HepG2 (cell line): ENCODE results near the gene CHD9. TPM values are rescaled to one million over a fixed set of nuclear protein-coding genes. Genes with fewer than 3 reads are reported as not detected.

ENCODE experiments used
- CERS6 ChIP-seq: sonication (generic); formaldehyde crosslinking; IDR thresholded peaks from 2 replicates; pipeline ENCODE4 v1.5.0; 2020; ENCODE audit warnings: missing genetic modification reagents
- DR1 ChIP-seq: sonication (generic); formaldehyde crosslinking; IDR thresholded peaks from 2 replicates; pipeline ENCODE4 v1.8.0; 2021; ENCODE audit warnings: mild to moderate bottlenecking, missing genetic modification reagents, inconsistent platforms
- ESRRA ChIP-seq: sonication (generic); formaldehyde crosslinking; IDR thresholded peaks from 2 replicates; pipeline ENCODE4 v1.5.1; 2020; ENCODE audit warnings: mild to moderate bottlenecking, low read depth, missing genetic modification reagents
- IRF1 ChIP-seq: sonication (generic); formaldehyde crosslinking; IDR thresholded peaks from 2 replicates; pipeline ENCODE4 v1.4.0; 2020; ENCODE audit warnings: low read depth, mild to moderate bottlenecking, missing genetic modification reagents
- KAT2B ChIP-seq: fragments of 150-350 bp; IDR thresholded peaks from 2 replicates; pipeline ENCODE4 v1.6.1; 2014; ENCODE audit warnings: low read depth, low read length, borderline replicate concordance
- MBNL3 ChIP-seq: fragments of 250-450 bp; sonication (Bioruptor Pico); conservative IDR thresholded peaks from 2 replicates; pipeline ENCODE4 v1.8.0; 2022; ENCODE audit warnings: mild to moderate bottlenecking, inconsistent platforms
- PBX3 ChIP-seq: sonication (generic); formaldehyde crosslinking; IDR thresholded peaks from 2 replicates; pipeline ENCODE4 v1.8.1; 2023; ENCODE audit warnings: missing genetic modification reagents, inconsistent platforms, borderline replicate concordance
- POGK ChIP-seq: sonication (generic); formaldehyde crosslinking; conservative IDR thresholded peaks from 2 replicates; pipeline ENCODE4 v1.8.0; 2022; ENCODE audit warnings: mild to moderate bottlenecking, moderate library complexity, missing genetic modification reagents
- RXRB ChIP-seq: IDR thresholded peaks from 2 replicates; pipeline ENCODE4 v1.6.1; 2016; ENCODE audit warnings: borderline replicate concordance, missing genetic modification reagents, missing compliant biosample characterization
- SETDB1 ChIP-seq: sonication (generic); formaldehyde crosslinking; IDR thresholded peaks from 2 replicates; pipeline ENCODE4 v1.5.1; 2020; ENCODE audit warnings: missing genetic modification reagents, mild to moderate bottlenecking, borderline replicate concordance
- TFAP4 ChIP-seq: sonication (generic); IDR thresholded peaks from 2 replicates; pipeline ENCODE4 v1.6.1; 2016; ENCODE audit warnings: low read depth, borderline replicate concordance
- THYN1 ChIP-seq: sonication (generic); formaldehyde crosslinking; IDR thresholded peaks from 2 replicates; pipeline ENCODE4 v1.8.1; 2023; ENCODE audit warnings: low read depth, mild to moderate bottlenecking, moderate library complexity, missing genetic modification reagents, borderline replicate concordance
- TSC22D2 ChIP-seq: sonication (generic); formaldehyde crosslinking; IDR thresholded peaks from 2 replicates; pipeline ENCODE4 v1.5.1; 2020; ENCODE audit warnings: missing genetic modification reagents, mild to moderate bottlenecking, borderline replicate concordance
- ZBTB49 ChIP-seq: sonication (generic); formaldehyde crosslinking; IDR thresholded peaks from 2 replicates; pipeline ENCODE4 v1.4.0; 2020; ENCODE audit warnings: missing genetic modification reagents, borderline replicate concordance
- ZNF20 ChIP-seq: sonication (generic); formaldehyde crosslinking; IDR thresholded peaks from 2 replicates; pipeline ENCODE4 v1.4.0; 2020; ENCODE audit warnings: mild to moderate bottlenecking, moderate library complexity, missing genetic modification reagents
- ZNF343 ChIP-seq: sonication (generic); formaldehyde crosslinking; IDR thresholded peaks from 2 replicates; pipeline ENCODE4 v1.4.0; 2020; ENCODE audit warnings: mild to moderate bottlenecking, missing genetic modification reagents
- ZNF543 ChIP-seq: sonication (generic); formaldehyde crosslinking; IDR thresholded peaks from 2 replicates; pipeline ENCODE4 v1.4.0; 2020; ENCODE audit warnings: mild to moderate bottlenecking, missing genetic modification reagents
- ZNF674 ChIP-seq: sonication (generic); formaldehyde crosslinking; IDR thresholded peaks from 2 replicates; pipeline ENCODE4 v1.5.0; 2020; ENCODE audit warnings: low read depth, mild to moderate bottlenecking, missing genetic modification reagents
- ZNF784 ChIP-seq: sonication (generic); formaldehyde crosslinking; IDR thresholded peaks from 2 replicates; pipeline ENCODE4 v1.5.1; 2020; ENCODE audit warnings: missing genetic modification reagents, mild to moderate bottlenecking, borderline replicate concordance
- polyA plus RNA-seq, 8 experiments: library from polyadenylated mRNA; depleted of rRNA in 3 of 8; stranded (reverse) in 7 of 8; unstranded in 1 of 8; fragments of >200 nt; fragmentation: Illumina TruSeq in 4 of 8; extraction: Trizol in 4 of 8; gene quantifications; 2 replicates each; pipeline versions ENCODE4 v1.2.1 to v1.2.3, GENCODE V29; 2011 to 2016; ENCODE audit warnings: low read depth in 4 of 8, missing spikeins in 1 of 8, mixed read lengths in 1 of 8; ENCODE audit not compliant: insufficient read depth in 1 of 8
- total RNA-seq, 5 experiments: library from RNA; depleted of rRNA; stranded (reverse); fragments of >200 nt; fragmentation: Illumina TruSeq; extraction: Trizol; gene quantifications; 2 replicates each; pipeline ENCODE4 v1.2.3, GENCODE V29; 2016; ENCODE audit warnings: low read depth in 1 of 5

The CHD9 gene
- total and polyA plus RNA-seq, 2 of the 13 experiments (the other 11 are each of a cell fraction or from before 2014, with no cell fraction given): 23.4 to 27.7 TPM

- TF ChIP-seq POGK (CRISPR knock-in tag) (peak; percentile 45; the same call in 1 of the 2 replicates), SETDB1 (CRISPR knock-in tag) (no peak), CERS6 (CRISPR knock-in tag) (no peak), RXRB (no peak), ZNF20 (CRISPR knock-in tag) (no peak), KAT2B (no peak), THYN1 (CRISPR knock-in tag) (no peak), TFAP4 (no peak), ZBTB49 (CRISPR knock-in tag) (no peak), IRF1 (CRISPR knock-in tag) (0 out of 2 replicates have a peak, but pooled peaks have one; percentile 72), MBNL3 (CRISPR knock-in tag) (no peak), ZNF784 (CRISPR knock-in tag) (no peak), DR1 (CRISPR knock-in tag) (0 out of 2 replicates have a peak, but pooled peaks have one; percentile 42), ZNF543 (CRISPR knock-in tag) (0 out of 2 replicates have a peak, but pooled peaks have one; percentile 37), ZNF674 (CRISPR knock-in tag) (no peak), TSC22D2 (CRISPR knock-in tag) (no peak), ZNF343 (no peak), PBX3 (CRISPR knock-in tag) (no peak), ESRRA (peak; percentile 38; the same call in 1 of the 2 replicates)
These were observed 76.7 kb downstream of the CHD9 start (continued) for GRCh38 chr16:53131363-53132071.
